Central memory CD8-positive, alpha-beta T cell (primary cell): ENCODE results near the gene INTU.
"Not testable (repeated sequence)": the region's sequence is repeated elsewhere in the genome, so short reads cannot be mapped to it uniquely, and the experiment has no call there.

Experiments
- ATAC-seq: fragments of 150-1000 bp; cut with Tn5 transposase; replicated peaks from 2 replicates; pipeline ENCODE4 v1.10.0; 2022; ENCODE audit warnings: mild to moderate bottlenecking, moderate FRiP score, moderate number of reproducible peaks; ENCODE audit not compliant: poor library complexity, severe bottlenecking; ENCODE audit errors: extremely low read depth
- DNase-seq, 2 donors: peaks; one replicate each; pipeline ENCODE4 v3.0.0; 2021; ENCODE audit warnings: low spot score in 2 of 2
- H3K27ac Mint-ChIP-seq: one replicate; pipeline ENCODE4 v1.8.0; 2022; ENCODE audit warnings: low read depth, mild to moderate bottlenecking, moderate library complexity, mixed read lengths
- H3K27me3 Mint-ChIP-seq: one replicate; pipeline ENCODE4 v1.8.0; 2022; ENCODE audit warnings: mixed read lengths
- H3K36me3 Mint-ChIP-seq: one replicate; pipeline ENCODE4 v1.8.0; 2022; ENCODE audit warnings: mild to moderate bottlenecking, moderate library complexity, mixed read lengths; ENCODE audit not compliant: insufficient read depth
- H3K4me1 Mint-ChIP-seq: one replicate; pipeline ENCODE4 v1.8.0; 2022; ENCODE audit warnings: mixed read lengths
- H3K4me3 Mint-ChIP-seq: one replicate; pipeline ENCODE4 v1.8.0; 2022; ENCODE audit warnings: mild to moderate bottlenecking, moderate library complexity, mixed read lengths
- H3K9me3 Mint-ChIP-seq: one replicate; pipeline ENCODE4 v1.8.0; 2022; ENCODE audit warnings: mixed read lengths

INTU gene

DNA sequence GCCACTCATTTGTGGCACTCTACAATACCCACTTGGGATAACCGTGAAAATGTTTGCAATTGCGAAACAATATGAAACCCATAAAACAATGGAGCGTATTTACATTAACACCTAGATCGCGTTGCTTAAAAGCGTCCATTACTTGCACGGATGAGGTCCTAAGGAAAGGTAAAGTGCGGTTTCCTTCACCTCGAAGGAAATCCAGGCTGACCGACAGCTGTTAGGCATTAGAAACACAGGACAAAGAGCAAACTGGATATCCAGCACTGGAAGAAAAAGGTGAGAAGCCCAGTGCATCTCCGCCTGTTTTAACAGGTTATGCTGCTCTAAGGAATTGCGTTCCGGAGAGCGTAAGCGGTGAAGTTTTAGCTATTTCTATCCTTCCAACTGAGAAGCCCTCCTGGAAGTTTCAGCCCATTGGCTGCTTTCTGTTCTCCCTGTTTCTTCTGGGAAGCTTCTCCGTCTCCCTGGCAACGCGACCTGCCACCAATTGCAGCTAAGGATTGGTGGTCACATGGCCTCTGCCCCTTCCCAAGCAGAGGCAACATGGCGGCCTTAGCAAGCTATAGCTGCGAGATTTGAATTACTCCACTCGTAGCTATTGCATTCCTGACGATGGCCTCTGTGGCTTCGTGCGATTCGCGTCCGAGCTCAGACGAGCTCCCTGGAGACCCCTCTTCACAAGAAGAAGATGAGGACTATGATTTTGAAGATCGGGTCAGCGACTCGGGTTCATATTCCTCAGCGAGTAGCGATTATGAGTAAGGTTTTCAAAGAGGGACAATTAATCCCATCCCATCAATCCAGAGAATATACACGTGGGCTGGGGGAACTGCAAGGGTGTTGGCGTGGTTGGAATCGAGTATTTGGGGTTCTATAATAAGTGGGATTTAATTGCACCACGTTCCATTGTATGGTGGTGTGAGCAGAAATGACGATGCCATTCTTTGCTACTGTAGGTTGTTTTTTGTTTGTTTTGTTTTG, at the start of gene INTU:
Gene INTU, plus strand, starts transcription at position 538 of the 984 bp plus-strand sequence. Its CDS starts 78 bp downstream, at position 616.
- peaks cover 9% of the 10 kb centered on the region for H3K9me3 Mint-ChIP-seq
- H3K4me1 Mint-ChIP-seq = peaks cover 10% of the 10 kb centered on the region
- no peaks in the 10 kb centered on the region for H3K36me3 Mint-ChIP-seq
- H3K27me3 Mint-ChIP-seq = peaks cover 42% of the 10 kb centered on the region
- DNase-seq = no peak
- no peak within 1 kb of the TSS for H3K27ac Mint-ChIP-seq
- no peak for ATAC-seq
- H3K4me3 Mint-ChIP-seq = peak within 1 kb of the TSS; percentile 61

DNA sequence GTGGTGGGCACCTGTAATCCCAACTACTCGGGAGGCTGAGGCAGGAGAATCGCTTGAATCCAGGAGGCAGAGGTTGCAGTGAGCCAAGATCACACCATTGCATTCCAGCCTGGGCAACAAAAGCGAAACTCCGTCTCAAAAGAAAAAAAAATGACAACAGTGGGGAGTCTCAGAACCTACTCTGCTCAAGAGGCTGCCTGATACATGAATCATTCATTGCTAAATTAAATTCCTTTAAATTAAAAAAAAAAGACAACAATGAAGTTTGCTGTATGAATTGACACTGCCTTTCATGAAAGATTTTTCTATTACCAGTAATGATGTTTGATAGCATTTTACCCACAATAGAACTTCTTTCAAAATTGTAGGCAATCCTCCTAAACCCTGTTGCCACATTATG, 46.3 kb upstream of the INTU start:
- not testable (repeated sequence) for ATAC-seq, H3K27me3 Mint-ChIP-seq, H3K9me3 Mint-ChIP-seq, H3K27ac Mint-ChIP-seq, H3K36me3 Mint-ChIP-seq, H3K4me3 Mint-ChIP-seq, H3K4me1 Mint-ChIP-seq, DNase-seq

DNA sequence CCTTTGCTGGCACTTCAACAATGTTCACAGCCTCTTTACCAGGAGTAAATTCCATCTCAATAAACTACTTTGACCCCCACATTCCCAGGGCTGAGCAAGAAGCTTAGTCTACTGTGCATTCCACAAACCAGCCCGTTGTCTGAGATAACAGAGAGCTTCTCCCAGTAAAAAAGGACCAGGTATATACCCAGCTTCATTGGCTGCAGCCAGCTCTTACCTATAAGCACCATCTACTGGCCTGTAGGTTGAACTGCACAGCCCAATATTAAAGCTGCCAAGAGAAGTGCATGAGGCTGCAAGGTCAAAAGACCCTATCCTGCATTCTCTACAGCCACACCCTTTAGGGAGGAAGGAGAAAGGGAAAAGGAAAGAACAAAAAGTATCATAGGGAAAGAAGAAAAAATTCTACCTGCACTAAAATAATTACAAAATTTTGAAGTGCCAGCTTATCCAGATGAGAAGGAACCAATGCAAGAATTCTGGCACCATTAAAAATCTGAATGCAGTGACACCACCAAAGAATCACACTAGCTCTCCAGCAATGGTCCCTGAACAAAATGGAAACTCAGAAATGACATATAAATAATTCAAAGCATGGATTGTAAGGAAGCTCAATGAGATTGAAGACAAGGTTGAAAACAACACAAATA, 45.7 kb upstream of the INTU start:
- H3K27me3 Mint-ChIP-seq = no peaks in the 10 kb centered on the region
- no peaks in the 10 kb centered on the region for H3K36me3 Mint-ChIP-seq
- H3K9me3 Mint-ChIP-seq = no peaks in the 10 kb centered on the region
- H3K4me3 Mint-ChIP-seq = no peak overlapping the region
- no peaks in the 10 kb centered on the region for H3K4me1 Mint-ChIP-seq
- H3K27ac Mint-ChIP-seq = no peak overlapping the region
- no peak for ATAC-seq
- no peak for DNase-seq

DNA sequence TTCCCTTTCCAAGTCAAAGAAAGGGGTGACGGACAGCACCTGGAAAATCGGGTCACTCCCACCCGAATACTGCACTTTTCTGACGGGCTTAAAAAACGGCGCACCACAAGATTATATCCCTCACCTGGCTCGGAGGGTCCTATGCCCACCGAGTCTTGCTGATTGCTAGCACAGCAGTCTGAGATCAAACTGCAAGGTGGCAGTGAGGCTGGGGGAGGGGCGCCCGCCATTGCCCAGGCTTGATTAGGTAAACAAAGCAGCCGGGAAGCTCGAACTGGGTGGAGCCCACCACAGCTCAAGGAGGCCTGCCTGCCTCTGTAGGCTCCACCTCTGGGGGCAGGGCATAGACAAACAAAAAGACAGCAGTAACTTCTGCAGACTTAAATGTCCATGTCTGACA, 43.6 kb upstream of the INTU start:
- ATAC-seq, H3K4me1 Mint-ChIP-seq: not testable (repeated sequence)

DNA sequence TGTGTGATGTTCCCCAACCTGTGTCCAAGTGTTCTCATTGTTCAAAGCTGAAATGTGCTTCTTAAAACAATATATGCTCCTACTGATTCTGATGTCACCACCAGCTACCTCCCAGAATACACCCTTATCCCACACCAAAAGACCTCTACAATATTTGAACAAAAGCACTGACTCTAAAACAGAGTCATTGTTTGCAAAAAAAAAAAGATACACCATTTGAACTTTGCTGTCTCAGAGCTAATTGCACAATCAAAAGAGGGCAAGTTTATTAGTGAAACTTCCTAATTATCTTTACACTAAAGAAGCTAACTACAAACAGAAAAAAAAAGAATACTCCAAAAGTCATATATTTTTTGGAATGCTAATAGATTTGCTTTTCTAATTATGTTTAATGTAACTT, 34.1 kb upstream of the INTU start:
- H3K36me3 Mint-ChIP-seq = no peaks in the 10 kb centered on the region
- H3K9me3 Mint-ChIP-seq = no peaks in the 10 kb centered on the region
- ATAC-seq = no peak
- no peaks in the 10 kb centered on the region for H3K27me3 Mint-ChIP-seq
- no peak overlapping the region for H3K4me3 Mint-ChIP-seq
- no peak overlapping the region for H3K27ac Mint-ChIP-seq
- no peak for DNase-seq
- H3K4me1 Mint-ChIP-seq = no peaks in the 10 kb centered on the region

More for the DNA sequence above, 43.6 kb upstream of the INTU start:
- H3K4me3 Mint-ChIP-seq, DNase-seq, H3K9me3 Mint-ChIP-seq, H3K36me3 Mint-ChIP-seq, H3K27me3 Mint-ChIP-seq, H3K27ac Mint-ChIP-seq: not testable (repeated sequence)

DNA sequence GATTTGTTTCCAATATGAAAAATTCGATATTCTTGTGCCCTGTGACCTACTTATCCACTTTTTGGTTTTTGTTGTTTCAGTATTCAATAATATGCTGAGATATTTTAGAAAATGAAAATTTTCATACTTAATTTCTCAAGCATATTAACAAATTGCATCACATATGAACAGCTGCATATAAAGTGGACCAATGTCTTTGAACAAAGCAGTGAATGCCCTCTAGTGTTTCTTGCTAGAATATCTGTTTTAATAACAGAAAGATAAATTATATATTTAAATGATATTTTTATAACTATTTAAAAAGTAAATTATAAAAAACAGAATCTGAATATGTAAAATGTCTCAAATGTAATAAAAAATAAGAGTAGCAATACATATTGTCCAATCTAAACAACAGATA, 31.7 kb upstream of the INTU start:
- no peaks in the 10 kb centered on the region for H3K4me1 Mint-ChIP-seq
- H3K27me3 Mint-ChIP-seq = peaks cover 9% of the 10 kb centered on the region
- no peak overlapping the region for H3K4me3 Mint-ChIP-seq
- H3K36me3 Mint-ChIP-seq = no peaks in the 10 kb centered on the region
- no peak for ATAC-seq
- H3K9me3 Mint-ChIP-seq = no peaks in the 10 kb centered on the region
- no peak for DNase-seq
- no peak overlapping the region for H3K27ac Mint-ChIP-seq

DNA sequence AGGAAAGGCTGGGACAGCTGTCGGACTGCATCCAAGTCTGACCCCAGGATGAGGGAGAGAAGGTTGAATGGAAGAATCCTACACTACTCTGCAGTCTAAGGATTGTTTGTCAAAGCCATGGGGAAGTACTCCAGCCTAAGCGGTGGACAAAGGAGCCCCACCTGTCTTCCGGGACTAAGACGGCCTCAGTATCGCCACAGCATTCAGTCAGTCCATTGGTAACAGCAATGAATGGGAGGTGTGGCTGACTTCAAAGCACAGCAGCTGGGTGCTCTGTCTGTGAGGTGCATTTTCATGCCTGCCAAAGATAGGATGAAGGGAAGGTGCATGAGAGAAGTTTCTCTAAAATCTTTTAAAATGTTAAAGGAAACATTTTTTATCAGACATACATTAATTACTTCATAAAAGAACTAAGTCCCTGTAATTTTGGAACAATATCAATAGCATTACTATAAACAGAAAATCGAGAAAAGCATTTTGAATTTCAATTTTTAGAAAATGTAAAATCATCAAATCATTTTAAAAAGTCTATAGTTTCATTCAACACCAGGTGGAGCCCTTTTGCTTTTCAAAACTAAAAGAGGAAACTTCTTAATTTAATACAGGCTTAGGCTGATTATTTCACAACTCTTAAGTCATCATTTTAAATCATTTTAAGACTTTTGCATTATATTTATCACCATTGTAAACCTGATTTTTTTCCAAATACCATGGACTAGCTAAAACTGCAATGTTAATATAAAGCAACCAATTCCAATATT, 27.6 kb upstream of the INTU start:
- no peaks in the 10 kb centered on the region for H3K9me3 Mint-ChIP-seq
- peaks cover 9% of the 10 kb centered on the region for H3K27me3 Mint-ChIP-seq
- DNase-seq = no peak
- no peak for ATAC-seq
- no peaks in the 10 kb centered on the region for H3K36me3 Mint-ChIP-seq
- no peak overlapping the region for H3K27ac Mint-ChIP-seq
- no peaks in the 10 kb centered on the region for H3K4me1 Mint-ChIP-seq
- no peak overlapping the region for H3K4me3 Mint-ChIP-seq

DNA sequence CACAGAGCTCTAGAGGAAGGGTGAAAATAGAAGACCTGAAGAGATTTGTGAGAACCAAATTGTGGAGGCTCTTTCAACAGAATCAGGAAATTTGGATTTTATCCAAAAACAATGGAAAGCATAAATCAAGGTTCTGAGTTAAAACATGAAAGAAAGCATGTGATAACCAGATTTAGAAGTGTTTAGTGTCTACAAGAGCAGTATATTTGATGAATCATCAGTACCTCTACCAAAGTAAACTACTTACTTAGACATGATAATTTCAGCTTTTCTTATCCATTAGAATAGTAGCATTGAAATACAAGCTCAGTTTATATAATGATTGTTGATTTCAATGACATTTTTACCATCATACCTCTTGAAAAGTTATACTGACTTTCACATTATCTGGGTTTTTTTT, 25.9 kb upstream of the INTU start:
- H3K27ac Mint-ChIP-seq = no peak overlapping the region
- H3K36me3 Mint-ChIP-seq = no peaks in the 10 kb centered on the region
- no peaks in the 10 kb centered on the region for H3K4me1 Mint-ChIP-seq
- no peak overlapping the region for H3K4me3 Mint-ChIP-seq
- ATAC-seq = no peak
- no peak for DNase-seq
- no peaks in the 10 kb centered on the region for H3K9me3 Mint-ChIP-seq
- peaks cover 9% of the 10 kb centered on the region for H3K27me3 Mint-ChIP-seq

DNA sequence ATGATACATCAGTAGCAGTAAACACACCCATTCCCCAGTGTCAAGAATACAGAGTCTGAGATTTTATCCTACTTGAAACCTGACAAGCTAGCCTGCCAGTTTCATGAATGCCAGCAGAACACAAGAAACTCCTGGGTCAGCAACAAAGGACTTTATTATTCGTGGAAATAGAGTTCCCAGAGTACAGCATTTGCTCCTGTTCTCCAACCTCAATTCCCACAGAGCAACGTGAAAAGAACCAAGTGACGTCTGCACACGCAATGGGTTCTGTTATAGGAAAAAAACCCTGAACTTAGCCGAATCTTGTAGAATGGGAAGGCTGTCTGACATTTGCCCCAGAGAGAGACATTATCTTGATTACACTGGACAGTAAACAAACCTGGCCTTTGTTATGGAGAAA, 23.3 kb upstream of the INTU start:
- H3K36me3 Mint-ChIP-seq = no peaks in the 10 kb centered on the region
- H3K9me3 Mint-ChIP-seq = no peaks in the 10 kb centered on the region
- no peak for ATAC-seq
- H3K27ac Mint-ChIP-seq = no peak overlapping the region
- no peak overlapping the region for H3K4me3 Mint-ChIP-seq
- H3K4me1 Mint-ChIP-seq = no peaks in the 10 kb centered on the region
- DNase-seq = no peak
- peaks cover 7% of the 10 kb centered on the region for H3K27me3 Mint-ChIP-seq

DNA sequence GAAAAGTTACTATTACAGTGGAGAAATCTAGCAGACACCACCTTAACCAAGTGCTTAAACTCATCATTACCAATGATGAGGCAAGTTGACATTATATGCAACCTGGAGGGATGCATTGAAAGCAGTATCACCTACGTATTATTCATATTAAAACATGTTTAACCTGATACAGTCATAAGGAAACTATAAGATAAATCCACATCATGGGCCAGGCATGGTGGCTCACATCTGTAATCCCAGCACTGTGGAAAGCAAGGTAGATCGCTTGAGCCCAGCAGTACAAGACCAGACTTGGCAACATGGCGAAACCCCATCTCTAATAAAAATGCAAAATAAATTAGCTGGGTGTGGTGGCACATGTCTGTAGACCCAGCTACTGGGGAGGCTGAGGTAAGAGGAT, 22.3 kb upstream of the INTU start:
- no peak overlapping the region for H3K4me3 Mint-ChIP-seq
- H3K9me3 Mint-ChIP-seq = no peaks in the 10 kb centered on the region
- H3K4me1 Mint-ChIP-seq = no peaks in the 10 kb centered on the region
- H3K27me3 Mint-ChIP-seq = no peaks in the 10 kb centered on the region
- no peaks in the 10 kb centered on the region for H3K36me3 Mint-ChIP-seq
- H3K27ac Mint-ChIP-seq = no peak overlapping the region
- no peak for DNase-seq
- no peak for ATAC-seq

DNA sequence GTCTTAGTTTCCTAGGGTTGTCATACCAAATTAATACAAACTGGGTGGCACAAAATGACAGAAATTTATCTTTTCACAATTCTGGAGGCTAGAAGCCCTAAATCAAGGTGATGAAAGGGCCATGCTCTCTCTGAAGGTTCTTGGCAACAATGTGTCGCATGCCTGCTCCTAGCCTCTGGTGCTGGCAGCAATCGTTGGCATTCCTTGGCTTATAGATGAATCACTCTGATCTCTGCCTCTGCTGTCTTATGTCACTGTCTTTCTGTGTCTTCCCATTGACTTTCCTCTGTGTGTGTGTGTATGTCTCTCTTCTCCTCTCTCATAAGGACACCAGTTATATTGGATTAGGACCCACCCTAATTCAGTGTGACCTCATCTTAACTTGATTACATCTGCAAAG, 15.9 kb upstream of the INTU start:
- Mint-ChIP-seq H3K36me3 (no peaks in the 10 kb centered on the region), H3K4me3 (no peak overlapping the region), H3K27ac (no peak overlapping the region), H3K9me3 (peaks cover 14% of the 10 kb centered on the region), H3K4me1 (no peaks in the 10 kb centered on the region), H3K27me3 (peaks cover 16% of the 10 kb centered on the region)
- ATAC-seq (no peak), DNase-seq (no peak)

DNA sequence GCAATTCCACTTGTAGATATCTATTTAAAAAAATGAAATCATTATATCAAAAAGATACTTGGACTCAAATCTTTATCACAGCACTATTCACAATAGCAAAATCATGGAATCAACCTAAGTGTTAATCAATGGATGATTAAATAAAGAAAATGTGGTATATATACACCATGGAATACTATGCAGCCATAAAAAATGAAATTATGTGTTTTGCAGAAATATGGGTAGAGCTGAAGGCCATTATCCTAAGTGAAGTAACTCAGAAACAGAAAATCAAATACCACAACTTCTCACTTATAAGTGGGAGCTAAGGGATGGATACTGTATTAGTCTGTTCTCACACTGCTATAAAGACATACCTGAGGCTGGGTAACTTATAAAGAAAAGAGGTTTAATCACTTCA, 14.3 kb upstream of the INTU start:
- no peak overlapping the region for H3K27ac Mint-ChIP-seq
- no peak overlapping the region for H3K4me3 Mint-ChIP-seq
- H3K27me3 Mint-ChIP-seq = peaks cover 25% of the 10 kb centered on the region
- no peaks in the 10 kb centered on the region for H3K36me3 Mint-ChIP-seq
- H3K4me1 Mint-ChIP-seq = peaks cover under 1% of the 10 kb centered on the region
- no peak for ATAC-seq
- H3K9me3 Mint-ChIP-seq = peaks cover 14% of the 10 kb centered on the region
- DNase-seq = no peak
